Activated T-cell treated with anti-CD3 and anti-CD28 coated beads, Interleukin-2, amount 50 U/mL, for 48 hours (primary cell): ENCODE data around the gene PRKAR2B.
A peak's percentile ranks its signal among the peaks of the same experiment; 100 is the strongest.

Experiments used
- DNase-seq, 2 experiments: peaks; one replicate each; pipeline ENCODE4 v3.0.0-alpha.2; 2020

PRKAR2B gene

GRCh38 chr7:107164092-107164491, 119.6 kb downstream of the PRKAR2B start:
- DNase-seq, result no peak

GRCh38 chr7:107165341-107165740, 120.8 kb downstream of the PRKAR2B start:
- DNase-seq, result no peak

GRCh38 chr7:107166736-107167426, 122.4 kb downstream of the PRKAR2B start:
- DNase-seq, result no peak

- no peak for DNase-seq
Measured at GRCh38 chr7:107167483-107168232, 123.2 kb downstream of the PRKAR2B start.

GRCh38 chr7:107168233-107169119, 124.0 kb downstream of the PRKAR2B start, which contains the start of gene HBP1:
Gene HBP1, plus strand, starts transcription at chr7:107169003. Its CDS starts 10,891 bp downstream, at chr7:107179894.
- DNase-seq, result peak; percentile 98

- DNase-seq, result peak; percentile 93 to 94
Measured at GRCh38 chr7:107169120-107170050, 124.9 kb downstream of the PRKAR2B start.

- DNase-seq, result no peak
Measured at GRCh38 chr7:107170051-107170915, 125.8 kb downstream of the PRKAR2B start.

- no peak for DNase-seq
Measured at GRCh38 chr7:107171496-107171895, 127.0 kb downstream of the PRKAR2B start.

GRCh38 chr7:107172276-107173032, 127.9 kb downstream of the PRKAR2B start:
- DNase-seq, result no peak

GRCh38 chr7:107173191-107173590, 128.7 kb downstream of the PRKAR2B start:
- DNase-seq, result no peak

GRCh38 chr7:107173691-107174406, 129.3 kb downstream of the PRKAR2B start:
- DNase-seq, result no peak

- peak; percentile 35 to 43 for DNase-seq
Measured at GRCh38 chr7:107179326-107180164, 135.0 kb downstream of the PRKAR2B start.

- DNase-seq, result peak; percentile 67 to 69
Measured at GRCh38 chr7:107180378-107180777, 135.9 kb downstream of the PRKAR2B start.

GRCh38 chr7:107181172-107181571, 136.7 kb downstream of the PRKAR2B start:
- no peak for DNase-seq

- no peak for DNase-seq
Measured at GRCh38 chr7:107185716-107186115, 141.2 kb downstream of the PRKAR2B start.

GRCh38 chr7:107186240-107186639, 141.7 kb downstream of the PRKAR2B start:
- no peak for DNase-seq

GRCh38 chr7:107187774-107188173, 143.3 kb downstream of the PRKAR2B start:
- no peak for DNase-seq

GRCh38 chr7:107190090-107190489, 145.6 kb downstream of the PRKAR2B start:
- no peak for DNase-seq

- no peak for DNase-seq
Measured at GRCh38 chr7:107194052-107194451, 149.5 kb downstream of the PRKAR2B start.
